K562 (cell line): ENCODE measurements around the gene PSMD8. TPM values are rescaled to one million over a fixed set of nuclear protein-coding genes. Genes with fewer than 3 reads are reported as not detected.

ENCODE experiments used
- ATF1 ChIP-seq, 2 experiments: fragments of 450-650 bp in 1 of 2; IDR thresholded peaks; 2 replicates each; pipeline ENCODE4 v1.6.1; 2016; ENCODE audit warnings: missing compliant biosample characterization in 1 of 2, missing genetic modification characterization in 1 of 2
- ATF7 ChIP-seq: fragments of 450-650 bp; IDR thresholded peaks from 2 replicates; pipeline ENCODE4 v1.7.1; 2014; ENCODE audit warnings: mild to moderate bottlenecking, moderate library complexity
- CBFA2T3 ChIP-seq: fragments of 450-650 bp; IDR thresholded peaks from 2 replicates; pipeline ENCODE4 v1.6.1; 2017
- CBFB ChIP-seq: sonication (generic); formaldehyde crosslinking; IDR thresholded peaks from 2 replicates; pipeline ENCODE4 v1.4.0; 2020; ENCODE audit warnings: mild to moderate bottlenecking, missing genetic modification reagents
- CC2D1A ChIP-seq: fragments of 450-650 bp; IDR thresholded peaks from 2 replicates; pipeline ENCODE4 v1.6.1; 2017; ENCODE audit warnings: mild to moderate bottlenecking
- CHCHD3 ChIP-seq: fragments of 250-450 bp; sonication (Bioruptor Pico); IDR thresholded peaks from 2 replicates; pipeline ENCODE4 v2.1.2; 2022; ENCODE audit warnings: mild to moderate bottlenecking
- CREB3L1 ChIP-seq: fragments of 450-650 bp; IDR thresholded peaks from 2 replicates; pipeline ENCODE4 v1.6.1; 2014; ENCODE audit warnings: low read depth, mild to moderate bottlenecking, moderate library complexity, borderline replicate concordance
- EP400 ChIP-seq: fragments of 450-650 bp; IDR thresholded peaks from 2 replicates; pipeline ENCODE4 v1.6.1; 2017; ENCODE audit warnings: antibody characterized with exemption, mild to moderate bottlenecking, moderate library complexity
- FUS ChIP-seq: fragments of 200-400 bp; formaldehyde crosslinking; optimal IDR thresholded peaks from 2 replicates; pipeline ENCODE3; 2017; ENCODE audit warnings: low read depth, low read length
- GABPB1 ChIP-seq: sonication (generic); formaldehyde crosslinking; IDR thresholded peaks from 2 replicates; pipeline ENCODE4 v1.8.0; 2022; ENCODE audit warnings: mild to moderate bottlenecking, missing genetic modification reagents
- HMGN3 ChIP-seq: IDR thresholded peaks from 2 replicates; pipeline ENCODE4 v1.6.1; 2011; ENCODE audit warnings: borderline replicate concordance, low read depth, mild to moderate bottlenecking, mixed read lengths, low read length; ENCODE audit not compliant: insufficient read length; ENCODE audit errors: extremely low read depth
- MAFG ChIP-seq: fragments of 450-650 bp; conservative IDR thresholded peaks from 2 replicates; pipeline ENCODE4 v1.6.1; 2016; ENCODE audit warnings: missing genetic modification characterization, missing compliant biosample characterization
- MBD1 ChIP-seq: fragments of 250-450 bp; sonication (Bioruptor Pico); IDR thresholded peaks from 2 replicates; pipeline ENCODE4 v1.8.0; 2022; ENCODE audit warnings: inconsistent platforms
- MYNN ChIP-seq, 2 experiments: sonication (generic); formaldehyde crosslinking in 1 of 2; IDR thresholded peaks; 2 replicates each; pipeline versions ENCODE4 v1.5.0 to v1.6.1; 2016 to 2020; ENCODE audit warnings: antibody characterized with exemption in 1 of 2, missing genetic modification reagents in 1 of 2
- NBN ChIP-seq: fragments of 450-650 bp; IDR thresholded peaks from 2 replicates; pipeline ENCODE4 v1.6.1; 2016; ENCODE audit warnings: low read depth, mild to moderate bottlenecking
- NEUROD1 ChIP-seq: fragments of 150-350 bp; IDR thresholded peaks from 2 replicates; pipeline ENCODE4 v1.6.1; 2014; ENCODE audit warnings: borderline replicate concordance, low read length, low read depth; ENCODE audit not compliant: partially characterized antibody
- NKRF ChIP-seq: fragments of 450-650 bp; IDR thresholded peaks from 2 replicates; pipeline ENCODE4 v1.6.1; 2016; ENCODE audit warnings: borderline replicate concordance
- NR2C1 ChIP-seq, 2 experiments: fragments of 450-650 bp; IDR thresholded peaks; 2 replicates each; pipeline ENCODE4 v1.6.1; 2017; ENCODE audit warnings: mild to moderate bottlenecking in 2 of 2, antibody characterized with exemption in 1 of 2, inconsistent platforms in 1 of 2, missing compliant biosample characterization in 1 of 2, missing genetic modification characterization in 1 of 2
- NRF1 ChIP-seq, 2 experiments: fragments of 450-650 bp; IDR thresholded peaks in 1 of 2; conservative IDR thresholded peaks in 1 of 2; 2 replicates each; pipeline ENCODE4 v1.6.1; 2014; ENCODE audit warnings: mild to moderate bottlenecking in 2 of 2
- PHB2 ChIP-seq: fragments of 450-650 bp; IDR thresholded peaks from 2 replicates; pipeline ENCODE4 v1.6.1; 2017; ENCODE audit warnings: low read depth
- RFX5 ChIP-seq: IDR thresholded peaks from 2 replicates; pipeline ENCODE4 v1.6.1; 2011; ENCODE audit warnings: low read depth, mild to moderate bottlenecking, improper control_type of control experiment, low read length
- SMAD4 ChIP-seq: fragments of 250-450 bp; sonication (Bioruptor Pico); conservative IDR thresholded peaks from 2 replicates; pipeline ENCODE4 v1.8.0; 2021; ENCODE audit warnings: inconsistent platforms, mild to moderate bottlenecking, moderate library complexity
- SNIP1 ChIP-seq: fragments of 450-650 bp; IDR thresholded peaks from 2 replicates; pipeline ENCODE4 v1.7.1; 2017; ENCODE audit warnings: low read depth, mild to moderate bottlenecking
- TAF1 ChIP-seq: IDR thresholded peaks from 2 replicates; pipeline ENCODE4 v1.6.1; 2011; ENCODE audit warnings: mild to moderate bottlenecking, low read length, moderate library complexity; ENCODE audit not compliant: insufficient read depth, control insufficient read depth, severe bottlenecking; ENCODE audit errors: extremely low read depth
- ZNF766 ChIP-seq: fragments of 200-800 bp; sonication (Bioruptor generic); conservative IDR thresholded peaks from 2 replicates; pipeline ENCODE4 v1.6.1; 2016; ENCODE audit warnings: missing genetic modification characterization, missing compliant biosample characterization
- ZNF77 ChIP-seq: fragments of 250-450 bp; sonication (Bioruptor Pico); IDR thresholded peaks from 2 replicates; pipeline ENCODE4 v1.5.0; 2020
- polyA plus RNA-seq, 8 experiments: library from polyadenylated mRNA; depleted of rRNA in 4 of 8; stranded (reverse) in 5 of 8; unstranded in 3 of 8; fragments of >200 nt; fragmentation: Nextera tagmentation in 2 of 8; fragmentation: Illumina TruSeq in 1 of 8; extraction: Ambion mirVana in 2 of 8; extraction: Trizol in 1 of 8; gene quantifications; 2 replicates each; pipeline versions ENCODE4 v1.2.1 to v1.2.3, GENCODE V29; 2011 to 2014; ENCODE audit warnings: inconsistent platforms in 1 of 8, missing spikeins in 1 of 8
- total RNA-seq, 7 experiments: library from RNA; depleted of rRNA in 6 of 7; stranded (reverse); fragments of >200 nt in 6 of 7; fragmentation: Illumina TruSeq in 2 of 7; extraction: Trizol in 2 of 7; gene quantifications; 2 replicates each; pipeline versions ENCODE4 v1.2.1 to v1.2.3, GENCODE V29; 2011 to 2021; ENCODE audit warnings: low replicate concordance in 1 of 7

PSMD8 gene
- total and polyA plus RNA-seq, 9 of the 15 experiments (the other 6 are each of a cell fraction or from before 2014, with no cell fraction given), result 130 to 583 (median 315) TPM

- no peak for TF ChIP-seq NEUROD1
- no peak for TF ChIP-seq NR2C1 (IDR thresholded peaks at IDR 0.05)
- peak; percentile 48; the same call in 1 of the 2 replicates for TF ChIP-seq NR2C1 (tag; IDR thresholded peaks at IDR 0.05)
- peak; percentile 18; the same call in 1 of the 2 replicates for TF ChIP-seq EP400
- no peak for TF ChIP-seq MBD1
- TF ChIP-seq HMGN3, result peak; percentile 63
- TF ChIP-seq GABPB1 (CRISPR knock-in tag), result peak; percentile 25; the same call in 1 of the 2 replicates
- no peak for TF ChIP-seq PHB2
- no peak for TF ChIP-seq MAFG
- TF ChIP-seq SNIP1, result no peak
- no peak for TF ChIP-seq ZNF766 (CRISPR knock-in tag)
- TF ChIP-seq ATF1 (CRISPR knock-in tag; IDR thresholded peaks at IDR 0.05), result no peak
- TF ChIP-seq ATF1 (tag; IDR thresholded peaks at IDR 0.05), result peak; percentile 43; the same call in 1 of the 2 replicates
- TF ChIP-seq MYNN (IDR thresholded peaks at IDR 0.05), result peak; percentile 47; the same call in 1 of the 2 replicates
- no peak for TF ChIP-seq MYNN (CRISPR knock-in tag; IDR thresholded peaks at IDR 0.05)
- TF ChIP-seq RFX5, result no peak
- 0 out of 2 replicates have a peak, but pooled peaks have one; percentile 61 for TF ChIP-seq NBN
- peak in 1 of 2 experiments; percentile 24; a peak in 1 of 4 replicates for TF ChIP-seq NRF1 (conservative IDR thresholded peaks at IDR 0.05 in 1 of 2, IDR thresholded peaks at IDR 0.05 in 1 of 2)
- no peak for TF ChIP-seq CREB3L1
- TF ChIP-seq CBFA2T3, result peak; percentile 96
- no peak for TF ChIP-seq NKRF
- no peak for TF ChIP-seq CHCHD3 (CRISPR knock-in tag)
- peak; percentile 49; the same call in 1 of the 2 replicates for TF ChIP-seq ATF7
- no peak for TF ChIP-seq CBFB
- TF ChIP-seq TAF1, result peak; percentile 38
- peak; percentile 54; the same call in 1 of the 2 replicates for TF ChIP-seq SMAD4 (CRISPR knock-in tag)
- TF ChIP-seq ZNF77 (CRISPR knock-in tag), result no peak
- peak; percentile 24; the same call in 1 of the 2 replicates for TF ChIP-seq CC2D1A
- no peak for TF ChIP-seq FUS
These were observed 38.6 kb downstream of the PSMD8 start (continued) for GRCh38 chr19:38412961-38413360.
